Spleen (tissue), 7 donors: ENCODE results near the gene ATAD3B.
A peak's percentile ranks its signal among the peaks of the same experiment; 100 is the strongest.

Source experiments
- POLR2A ChIP-seq, 3 donors: fragments of 450-650 bp; IDR thresholded peaks; one replicate each; pipeline ENCODE4 v1.5.1; 2017; ENCODE audit warnings: antibody characterized with exemption in 3 of 3, mild to moderate bottlenecking in 1 of 3
- POLR2AphosphoS5 ChIP-seq, 3 donors: sonication (generic); formaldehyde crosslinking; IDR thresholded peaks; one replicate each; pipeline ENCODE4 v1.5.1; 2017; ENCODE audit warnings: antibody characterized with exemption in 3 of 3
- TF ChIP-seq, protein P1 (sequence below), 11 experiments: fragments of 200-600 bp in 7 of 11; fragments of 450-650 bp in 4 of 11; sonication (generic) in 4 of 11; IDR thresholded peaks in 8 of 11; conservative IDR thresholded peaks in 3 of 11; 1 replicate in 7 of 11; 2 replicates in 4 of 11; pipeline versions ENCODE4 v1.4.0 to v1.8.0; 2016 to 2021; ENCODE audit warnings: antibody characterized with exemption in 11 of 11, inconsistent platforms in 4 of 11, mild to moderate bottlenecking in 1 of 11
- donor health status: DM: no; HTN: no; CAD: no; lungs with moderate emphysema.
- donor health status: DM: no; HTN: no; CAD: no.
- donor health status: DM: no; HTN: no; CAD: no.

DNA sequence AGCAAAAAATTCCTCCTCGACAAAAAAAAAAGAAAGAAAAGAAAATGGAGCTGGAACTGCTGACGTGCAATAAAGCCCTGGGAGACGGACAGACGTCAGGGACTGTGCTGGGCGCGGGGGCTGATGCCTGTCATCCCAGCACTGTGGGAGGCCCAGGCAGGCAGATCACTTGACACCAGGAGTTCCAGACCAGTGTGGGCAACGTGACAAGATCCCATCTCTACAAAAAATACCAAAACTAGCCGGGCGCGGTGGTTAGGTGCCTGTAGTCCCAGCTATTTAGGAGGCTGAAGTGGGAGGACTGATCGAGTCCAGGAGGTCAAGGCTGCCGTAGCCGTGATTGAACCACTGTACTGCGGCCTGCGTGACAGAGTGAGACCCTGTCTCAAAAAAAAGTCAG lies 46.9 kb upstream of the ATAD3B start:
- TF ChIP-seq POLR2A (IDR thresholded peaks at IDR 0.05) (no peak), POLR2AphosphoS5 (IDR thresholded peaks at IDR 0.05) (peak in 1 of 3 donors; percentile 32)
- TF ChIP-seq, protein P1, sequence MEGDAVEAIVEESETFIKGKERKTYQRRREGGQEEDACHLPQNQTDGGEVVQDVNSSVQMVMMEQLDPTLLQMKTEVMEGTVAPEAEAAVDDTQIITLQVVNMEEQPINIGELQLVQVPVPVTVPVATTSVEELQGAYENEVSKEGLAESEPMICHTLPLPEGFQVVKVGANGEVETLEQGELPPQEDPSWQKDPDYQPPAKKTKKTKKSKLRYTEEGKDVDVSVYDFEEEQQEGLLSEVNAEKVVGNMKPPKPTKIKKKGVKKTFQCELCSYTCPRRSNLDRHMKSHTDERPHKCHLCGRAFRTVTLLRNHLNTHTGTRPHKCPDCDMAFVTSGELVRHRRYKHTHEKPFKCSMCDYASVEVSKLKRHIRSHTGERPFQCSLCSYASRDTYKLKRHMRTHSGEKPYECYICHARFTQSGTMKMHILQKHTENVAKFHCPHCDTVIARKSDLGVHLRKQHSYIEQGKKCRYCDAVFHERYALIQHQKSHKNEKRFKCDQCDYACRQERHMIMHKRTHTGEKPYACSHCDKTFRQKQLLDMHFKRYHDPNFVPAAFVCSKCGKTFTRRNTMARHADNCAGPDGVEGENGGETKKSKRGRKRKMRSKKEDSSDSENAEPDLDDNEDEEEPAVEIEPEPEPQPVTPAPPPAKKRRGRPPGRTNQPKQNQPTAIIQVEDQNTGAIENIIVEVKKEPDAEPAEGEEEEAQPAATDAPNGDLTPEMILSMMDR (IDR thresholded peaks at IDR 0.05 in 8 of 11, conservative IDR thresholded peaks at IDR 0.05 in 3 of 11): no peak
